ENCODE measurements around the gene CSTF2T. TPM values are rescaled to one million over a fixed set of nuclear protein-coding genes. Genes with fewer than 3 reads are reported as not detected.

The CSTF2T gene
- total RNA-seq, 1 experiment from 2014 or later: 27.5 TPM

DNA sequence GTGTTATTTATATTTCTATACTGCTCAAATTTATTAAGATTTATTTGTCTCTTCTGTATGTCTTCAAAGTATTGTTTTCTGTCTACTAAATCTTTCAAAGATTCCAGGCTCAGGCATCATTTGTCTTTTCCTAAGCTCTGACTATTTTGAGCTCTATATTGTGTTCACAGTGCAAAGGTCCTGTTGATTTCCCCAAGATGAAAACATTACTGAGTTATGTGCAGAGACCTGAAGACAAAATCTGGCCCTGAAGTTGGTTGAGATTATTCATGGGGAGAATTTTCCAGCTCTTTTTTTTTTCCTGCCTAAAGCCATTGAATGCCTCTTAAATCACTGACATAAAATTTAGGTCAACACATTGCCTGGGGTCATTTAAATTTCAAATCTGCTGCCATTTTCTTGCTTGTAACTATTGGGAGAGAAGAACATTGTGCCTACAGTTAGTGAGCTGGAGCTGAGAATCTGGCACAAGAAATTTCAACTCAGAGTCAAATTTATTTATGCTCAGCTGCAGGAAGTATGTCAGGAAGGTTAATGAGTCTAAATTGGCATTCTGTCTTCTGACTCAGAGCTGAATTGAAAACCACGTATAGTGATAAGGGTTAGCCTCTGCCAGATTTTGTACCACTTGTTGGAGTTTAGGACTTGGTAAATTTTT lies 31.6 kb downstream of the CSTF2T start:
- H3K9me3 Mint-ChIP-seq: peaks cover 15% of the 10 kb centered on the region
- peaks cover 6% of the 10 kb centered on the region; the same call in 1 of the 2 replicates for H3K36me3 Mint-ChIP-seq
- ChIA-PET CTCF (no interaction called here), POLR2A (interaction anchor here (0.6 kb wide), 1 partner anchor 349 kb away, joined by 3 read pairs; no protein-coding TSS in a partner anchor)
- peaks cover 8% of the 10 kb centered on the region for H3K4me1 Mint-ChIP-seq
- no peak overlapping the region for H3K4me3 Mint-ChIP-seq
- no peaks in the 10 kb centered on the region for H3K27me3 Mint-ChIP-seq (ENCODE audit: low read depth)
- DNase-seq (ENCODE audit: low spot score) (no peak), ATAC-seq (no peak)
- TF ChIP-seq TP53 (CRISPR knock-in tag; IDR thresholded peaks at IDR 0.05) (no peak), ZNF416 (CRISPR knock-in tag; IDR thresholded peaks at IDR 0.05) (no peak), E2F4 (CRISPR knock-in tag; IDR thresholded peaks at IDR 0.05; ENCODE audit: borderline replicate concordance, low read depth) (no peak), ZNF317 (CRISPR knock-in tag; IDR thresholded peaks at IDR 0.05; ENCODE audit: borderline replicate concordance, low read depth) (no peak), OVOL2 (CRISPR knock-in tag; IDR thresholded peaks at IDR 0.05; ENCODE audit: borderline replicate concordance) (no peak), FOXP1 (CRISPR knock-in tag; IDR thresholded peaks at IDR 0.05; ENCODE audit: borderline replicate concordance) (no peak), ATF2 (CRISPR knock-in tag; IDR thresholded peaks at IDR 0.05; ENCODE audit: borderline replicate concordance, low read depth) (no peak), STAT6 (CRISPR knock-in tag; conservative IDR thresholded peaks at IDR 0.05; ENCODE audit: low read depth) (no peak), EMX1 (CRISPR knock-in tag; IDR thresholded peaks at IDR 0.05) (no peak), TCF7 (CRISPR knock-in tag; IDR thresholded peaks at IDR 0.05; ENCODE audit: low read depth) (no peak), FOXJ3 (CRISPR knock-in tag; IDR thresholded peaks at IDR 0.05; ENCODE audit: borderline replicate concordance) (no peak)
- TF ChIP-seq, protein P1, sequence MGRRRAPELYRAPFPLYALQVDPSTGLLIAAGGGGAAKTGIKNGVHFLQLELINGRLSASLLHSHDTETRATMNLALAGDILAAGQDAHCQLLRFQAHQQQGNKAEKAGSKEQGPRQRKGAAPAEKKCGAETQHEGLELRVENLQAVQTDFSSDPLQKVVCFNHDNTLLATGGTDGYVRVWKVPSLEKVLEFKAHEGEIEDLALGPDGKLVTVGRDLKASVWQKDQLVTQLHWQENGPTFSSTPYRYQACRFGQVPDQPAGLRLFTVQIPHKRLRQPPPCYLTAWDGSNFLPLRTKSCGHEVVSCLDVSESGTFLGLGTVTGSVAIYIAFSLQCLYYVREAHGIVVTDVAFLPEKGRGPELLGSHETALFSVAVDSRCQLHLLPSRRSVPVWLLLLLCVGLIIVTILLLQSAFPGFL (CRISPR knock-in tag; IDR thresholded peaks at IDR 0.05; ENCODE audit: borderline replicate concordance): no peak
- TF ChIP-seq, protein P2, sequence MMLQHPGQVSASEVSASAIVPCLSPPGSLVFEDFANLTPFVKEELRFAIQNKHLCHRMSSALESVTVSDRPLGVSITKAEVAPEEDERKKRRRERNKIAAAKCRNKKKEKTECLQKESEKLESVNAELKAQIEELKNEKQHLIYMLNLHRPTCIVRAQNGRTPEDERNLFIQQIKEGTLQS (CRISPR knock-in tag; conservative IDR thresholded peaks at IDR 0.05): no peak
- TF ChIP-seq, protein P3, sequence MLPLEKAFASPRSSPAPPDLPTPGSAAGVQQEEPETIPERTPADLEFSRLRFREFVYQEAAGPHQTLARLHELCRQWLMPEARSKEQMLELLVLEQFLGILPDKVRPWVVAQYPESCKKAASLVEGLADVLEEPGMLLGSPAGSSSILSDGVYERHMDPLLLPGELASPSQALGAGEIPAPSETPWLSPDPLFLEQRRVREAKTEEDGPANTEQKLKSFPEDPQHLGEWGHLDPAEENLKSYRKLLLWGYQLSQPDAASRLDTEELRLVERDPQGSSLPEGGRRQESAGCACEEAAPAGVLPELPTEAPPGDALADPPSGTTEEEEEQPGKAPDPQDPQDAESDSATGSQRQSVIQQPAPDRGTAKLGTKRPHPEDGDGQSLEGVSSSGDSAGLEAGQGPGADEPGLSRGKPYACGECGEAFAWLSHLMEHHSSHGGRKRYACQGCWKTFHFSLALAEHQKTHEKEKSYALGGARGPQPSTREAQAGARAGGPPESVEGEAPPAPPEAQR (CRISPR knock-in tag; IDR thresholded peaks at IDR 0.05): no peak
- TF ChIP-seq, protein P4, sequence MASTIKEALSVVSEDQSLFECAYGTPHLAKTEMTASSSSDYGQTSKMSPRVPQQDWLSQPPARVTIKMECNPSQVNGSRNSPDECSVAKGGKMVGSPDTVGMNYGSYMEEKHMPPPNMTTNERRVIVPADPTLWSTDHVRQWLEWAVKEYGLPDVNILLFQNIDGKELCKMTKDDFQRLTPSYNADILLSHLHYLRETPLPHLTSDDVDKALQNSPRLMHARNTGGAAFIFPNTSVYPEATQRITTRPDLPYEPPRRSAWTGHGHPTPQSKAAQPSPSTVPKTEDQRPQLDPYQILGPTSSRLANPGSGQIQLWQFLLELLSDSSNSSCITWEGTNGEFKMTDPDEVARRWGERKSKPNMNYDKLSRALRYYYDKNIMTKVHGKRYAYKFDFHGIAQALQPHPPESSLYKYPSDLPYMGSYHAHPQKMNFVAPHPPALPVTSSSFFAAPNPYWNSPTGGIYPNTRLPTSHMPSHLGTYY (CRISPR knock-in tag; IDR thresholded peaks at IDR 0.05): no peak
- TF ChIP-seq, protein P5, sequence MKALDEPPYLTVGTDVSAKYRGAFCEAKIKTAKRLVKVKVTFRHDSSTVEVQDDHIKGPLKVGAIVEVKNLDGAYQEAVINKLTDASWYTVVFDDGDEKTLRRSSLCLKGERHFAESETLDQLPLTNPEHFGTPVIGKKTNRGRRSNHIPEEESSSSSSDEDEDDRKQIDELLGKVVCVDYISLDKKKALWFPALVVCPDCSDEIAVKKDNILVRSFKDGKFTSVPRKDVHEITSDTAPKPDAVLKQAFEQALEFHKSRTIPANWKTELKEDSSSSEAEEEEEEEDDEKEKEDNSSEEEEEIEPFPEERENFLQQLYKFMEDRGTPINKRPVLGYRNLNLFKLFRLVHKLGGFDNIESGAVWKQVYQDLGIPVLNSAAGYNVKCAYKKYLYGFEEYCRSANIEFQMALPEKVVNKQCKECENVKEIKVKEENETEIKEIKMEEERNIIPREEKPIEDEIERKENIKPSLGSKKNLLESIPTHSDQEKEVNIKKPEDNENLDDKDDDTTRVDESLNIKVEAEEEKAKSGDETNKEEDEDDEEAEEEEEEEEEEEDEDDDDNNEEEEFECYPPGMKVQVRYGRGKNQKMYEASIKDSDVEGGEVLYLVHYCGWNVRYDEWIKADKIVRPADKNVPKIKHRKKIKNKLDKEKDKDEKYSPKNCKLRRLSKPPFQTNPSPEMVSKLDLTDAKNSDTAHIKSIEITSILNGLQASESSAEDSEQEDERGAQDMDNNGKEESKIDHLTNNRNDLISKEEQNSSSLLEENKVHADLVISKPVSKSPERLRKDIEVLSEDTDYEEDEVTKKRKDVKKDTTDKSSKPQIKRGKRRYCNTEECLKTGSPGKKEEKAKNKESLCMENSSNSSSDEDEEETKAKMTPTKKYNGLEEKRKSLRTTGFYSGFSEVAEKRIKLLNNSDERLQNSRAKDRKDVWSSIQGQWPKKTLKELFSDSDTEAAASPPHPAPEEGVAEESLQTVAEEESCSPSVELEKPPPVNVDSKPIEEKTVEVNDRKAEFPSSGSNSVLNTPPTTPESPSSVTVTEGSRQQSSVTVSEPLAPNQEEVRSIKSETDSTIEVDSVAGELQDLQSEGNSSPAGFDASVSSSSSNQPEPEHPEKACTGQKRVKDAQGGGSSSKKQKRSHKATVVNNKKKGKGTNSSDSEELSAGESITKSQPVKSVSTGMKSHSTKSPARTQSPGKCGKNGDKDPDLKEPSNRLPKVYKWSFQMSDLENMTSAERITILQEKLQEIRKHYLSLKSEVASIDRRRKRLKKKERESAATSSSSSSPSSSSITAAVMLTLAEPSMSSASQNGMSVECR (CRISPR knock-in tag; IDR thresholded peaks at IDR 0.05; ENCODE audit: borderline replicate concordance): no peak
- no peak overlapping the region for H3K27ac Mint-ChIP-seq

All from WTC11 (cell line).